Spleen (tissue), 11 donors: ENCODE data around the gene CREB1. TPM values are rescaled to one million over a fixed set of nuclear protein-coding genes. Genes with fewer than 3 reads are reported as not detected.

ENCODE experiments used
- DNase-seq: peaks from one replicate; pipeline ENCODE4 v3.0.0-alpha.2; 2020
- H3K27ac ChIP-seq, 8 donors: fragments of 200-600 bp; sonication (generic) in 7 of 8; 1 replicate in 4 of 8; 2 replicates in 4 of 8; pipeline versions ENCODE4 v1.5.0 to v1.8.0; 2016 to 2021; ENCODE audit warnings: inconsistent platforms in 4 of 8, mild to moderate bottlenecking in 4 of 8, moderate library complexity in 1 of 8
- H3K27me3 ChIP-seq, 7 donors: fragments of 200-600 bp; sonication (generic) in 6 of 7; replicated peaks in 1 of 7; 1 replicate in 4 of 7; 2 replicates in 3 of 7; pipeline versions ENCODE4 v1.5.0 to v1.8.0; 2016 to 2021; ENCODE audit warnings: inconsistent platforms in 3 of 7, mild to moderate bottlenecking in 1 of 7
- H3K36me3 ChIP-seq, 6 donors: fragments of 200-600 bp; sonication (generic) in 5 of 6; 1 replicate in 4 of 6; 2 replicates in 2 of 6; pipeline versions ENCODE4 v1.5.0 to v1.8.0; 2016 to 2021; ENCODE audit warnings: inconsistent platforms in 2 of 6
- H3K4me1 ChIP-seq, 6 donors: fragments of 200-600 bp; sonication (generic) in 5 of 6; 1 replicate in 3 of 6; 2 replicates in 3 of 6; pipeline versions ENCODE4 v1.5.0 to v1.8.0; 2016 to 2021; ENCODE audit warnings: inconsistent platforms in 3 of 6
- H3K4me3 ChIP-seq, 8 donors: fragments of 200-600 bp; sonication (generic) in 7 of 8; 1 replicate in 4 of 8; 2 replicates in 4 of 8; pipeline versions ENCODE4 v1.5.0 to v1.8.0; 2016 to 2021; ENCODE audit warnings: inconsistent platforms in 4 of 8, mild to moderate bottlenecking in 4 of 8, moderate library complexity in 2 of 8
- H3K9me3 ChIP-seq, 8 donors: fragments of 200-600 bp; sonication (generic) in 7 of 8; 1 replicate in 4 of 8; 2 replicates in 4 of 8; pipeline versions ENCODE4 v1.5.0 to v1.8.0; 2016 to 2021; ENCODE audit warnings: inconsistent platforms in 4 of 8
- POLR2A ChIP-seq, 3 donors: fragments of 450-650 bp; IDR thresholded peaks; one replicate each; pipeline ENCODE4 v1.5.1; 2017; ENCODE audit warnings: antibody characterized with exemption in 3 of 3, mild to moderate bottlenecking in 1 of 3
- POLR2AphosphoS5 ChIP-seq, 3 donors: sonication (generic); formaldehyde crosslinking; IDR thresholded peaks; one replicate each; pipeline ENCODE4 v1.5.1; 2017; ENCODE audit warnings: antibody characterized with exemption in 3 of 3
- WGBS, 5 donors: extraction: QIAGEN DNeasy Blood & Tissue Kit in 3 of 5; methylation state at CpG; one replicate each; pipeline versions ENCODE4 v1.1.5 to v1.1.7; 2013 to 2018; 5-methylcytosine and 5-hydroxymethylcytosine counted together
- intact Hi-C: fragments of 100-400 bp; cut with DNase I; formaldehyde crosslinking; loops from one replicate; pipeline ENCODE4 v1.15.0; 2023; ENCODE audit warnings: low total_unique reads
- polyA plus RNA-seq, 3 donors: library from polyadenylated mRNA; stranded (reverse); fragments of 200-250 nt; gene quantifications; one replicate each; pipeline ENCODE4 v1.2.1, GENCODE V29; 2013
- total RNA-seq, 7 donors: library from RNA; depleted of rRNA in 3 of 7; stranded (reverse); fragments of >200 nt in 3 of 7; fragmentation: NEBNext Ultra II Directional in 4 of 7; extraction: Animal tissue kit (Norgen Biotek cat#: 25700) in 4 of 7; gene quantifications; one replicate each; pipeline versions ENCODE4 v1.1.0 to v1.2.1, GENCODE V29; 2016 to 2021
- TF ChIP-seq, protein P1 (sequence below), 11 experiments: fragments of 200-600 bp in 7 of 11; fragments of 450-650 bp in 4 of 11; sonication (generic) in 4 of 11; IDR thresholded peaks in 8 of 11; conservative IDR thresholded peaks in 3 of 11; 1 replicate in 7 of 11; 2 replicates in 4 of 11; pipeline versions ENCODE4 v1.4.0 to v1.8.0; 2016 to 2021; ENCODE audit warnings: antibody characterized with exemption in 11 of 11, inconsistent platforms in 4 of 11, mild to moderate bottlenecking in 1 of 11
- donor health status: healthy with polysubstance abuse.
- donor health status: DM: no; HTN: no; CAD: no; lungs with moderate emphysema.
- donor health status: DM: no; HTN: no; CAD: no.
- donor health status: Bipolar disorder and iron deficiency.
- donor health status: healthy.
- donor health status: DM: no; HTN: no; CAD: no.
- donor health status: DM: yes; HTN: yes; CAD: no.

Gene CREB1
- total and polyA plus RNA-seq, 10 donors = 8.4 to 94.7 (median 78.7) TPM

DNA sequence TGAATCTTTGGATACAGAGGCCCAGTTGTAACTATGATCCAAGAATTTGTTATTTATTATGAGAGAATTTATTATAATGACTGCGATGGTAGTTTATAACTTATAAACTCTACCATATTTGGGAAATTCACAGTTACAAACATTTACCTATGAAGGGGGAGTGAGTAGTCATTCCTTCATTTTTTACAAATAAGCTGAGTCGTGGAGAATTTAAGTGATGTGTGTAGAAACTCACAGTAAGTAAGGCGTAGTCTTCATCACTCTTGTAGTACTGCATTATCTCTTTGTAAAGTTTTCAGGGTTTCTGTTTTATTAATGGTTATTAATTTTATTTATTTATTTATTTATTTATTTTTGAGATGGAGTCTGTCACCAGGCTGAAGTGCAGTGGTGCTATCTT lies 13.5 kb downstream of the CREB1 start:
- no peak for DNase-seq
- Histone ChIP-seq H3K4me3 (no peak overlapping the region), H3K36me3 (peaks cover 0 to 5% (median 0%) of the 10 kb centered on the region in 6 donors), H3K27me3 (no peaks in the 10 kb centered on the region), H3K27ac (no peak overlapping the region), H3K9me3 (no peaks in the 10 kb centered on the region), H3K4me1 (peaks cover 0 to 92% (median 50%) of the 10 kb centered on the region in 6 donors)
- intact Hi-C loops = no loop called here
- TF ChIP-seq, protein P1, sequence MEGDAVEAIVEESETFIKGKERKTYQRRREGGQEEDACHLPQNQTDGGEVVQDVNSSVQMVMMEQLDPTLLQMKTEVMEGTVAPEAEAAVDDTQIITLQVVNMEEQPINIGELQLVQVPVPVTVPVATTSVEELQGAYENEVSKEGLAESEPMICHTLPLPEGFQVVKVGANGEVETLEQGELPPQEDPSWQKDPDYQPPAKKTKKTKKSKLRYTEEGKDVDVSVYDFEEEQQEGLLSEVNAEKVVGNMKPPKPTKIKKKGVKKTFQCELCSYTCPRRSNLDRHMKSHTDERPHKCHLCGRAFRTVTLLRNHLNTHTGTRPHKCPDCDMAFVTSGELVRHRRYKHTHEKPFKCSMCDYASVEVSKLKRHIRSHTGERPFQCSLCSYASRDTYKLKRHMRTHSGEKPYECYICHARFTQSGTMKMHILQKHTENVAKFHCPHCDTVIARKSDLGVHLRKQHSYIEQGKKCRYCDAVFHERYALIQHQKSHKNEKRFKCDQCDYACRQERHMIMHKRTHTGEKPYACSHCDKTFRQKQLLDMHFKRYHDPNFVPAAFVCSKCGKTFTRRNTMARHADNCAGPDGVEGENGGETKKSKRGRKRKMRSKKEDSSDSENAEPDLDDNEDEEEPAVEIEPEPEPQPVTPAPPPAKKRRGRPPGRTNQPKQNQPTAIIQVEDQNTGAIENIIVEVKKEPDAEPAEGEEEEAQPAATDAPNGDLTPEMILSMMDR (IDR thresholded peaks at IDR 0.05 in 8 of 11, conservative IDR thresholded peaks at IDR 0.05 in 3 of 11) = no peak
- no peak for TF ChIP-seq POLR2AphosphoS5 (IDR thresholded peaks at IDR 0.05)
- TF ChIP-seq POLR2A (IDR thresholded peaks at IDR 0.05) = no peak
- WGBS, 5 donors = 93 to 99% (median 97%) methylated on average over 3 of the region's 3 CpGs

DNA sequence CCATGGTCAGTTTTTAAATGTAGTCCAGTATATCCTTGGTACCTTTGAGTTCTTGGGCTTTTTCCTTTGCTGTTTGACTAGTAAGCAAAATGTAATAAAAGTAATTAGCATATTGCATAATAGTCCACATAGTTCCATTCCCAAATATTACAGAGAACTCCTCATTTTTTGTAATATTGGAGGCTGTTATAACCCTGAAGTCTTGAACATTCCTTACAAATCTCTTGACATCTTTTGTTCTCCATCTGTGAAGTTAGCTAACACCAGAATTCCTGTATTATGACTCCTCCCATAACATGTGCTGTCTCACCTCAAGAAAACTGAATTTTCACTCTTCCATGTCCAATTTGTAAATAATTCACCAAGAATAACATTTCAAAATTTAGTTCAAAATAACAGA lies 17.1 kb downstream of the CREB1 start:
- TF ChIP-seq, protein P1 (IDR thresholded peaks at IDR 0.05 in 8 of 11, conservative IDR thresholded peaks at IDR 0.05 in 3 of 11) = no peak
- TF ChIP-seq POLR2AphosphoS5 (IDR thresholded peaks at IDR 0.05) = no peak
- TF ChIP-seq POLR2A (IDR thresholded peaks at IDR 0.05) = no peak
- DNase-seq = no peak
- Histone ChIP-seq H3K36me3 (peaks cover 0 to 5% (median 0%) of the 10 kb centered on the region in 6 donors), H3K9me3 (no peaks in the 10 kb centered on the region), H3K27me3 (no peaks in the 10 kb centered on the region), H3K4me3 (no peak overlapping the region), H3K27ac (no peak overlapping the region), H3K4me1 (peaks cover 4 to 92% (median 55%) of the 10 kb centered on the region in 6 donors)
- intact Hi-C loops = no loop called here

DNA sequence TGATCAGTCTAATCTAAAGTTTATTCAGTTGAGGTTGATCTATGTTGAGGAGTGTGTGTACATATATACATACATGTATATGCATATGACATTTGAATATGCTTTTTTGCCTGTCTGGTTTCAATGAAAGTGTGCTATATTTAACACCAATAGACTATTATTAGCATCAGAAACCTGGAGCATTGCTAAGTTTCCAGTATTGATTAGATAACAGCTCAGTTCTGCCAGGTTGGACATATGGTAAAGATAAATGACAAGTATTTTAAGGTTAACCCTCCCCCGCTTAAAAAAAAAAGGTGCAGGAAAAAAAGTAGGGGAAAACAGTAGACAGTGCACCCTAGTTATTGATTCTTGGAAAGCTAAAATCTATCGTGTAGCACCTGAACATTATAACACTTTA lies 19.4 kb downstream of the CREB1 start:
- intact Hi-C loops = no loop called here
- H3K36me3 ChIP-seq = peaks cover 0 to 11% (median 0%) of the 10 kb centered on the region in 6 donors
- no peaks in the 10 kb centered on the region for H3K27me3 ChIP-seq
- no peaks in the 10 kb centered on the region for H3K9me3 ChIP-seq
- TF ChIP-seq POLR2A (IDR thresholded peaks at IDR 0.05) (no peak), POLR2AphosphoS5 (IDR thresholded peaks at IDR 0.05) (no peak)
- TF ChIP-seq, protein P1 (IDR thresholded peaks at IDR 0.05 in 8 of 11, conservative IDR thresholded peaks at IDR 0.05 in 3 of 11) = no peak
- 76 to 97% (median 87%) methylated on average over 2 of the region's 2 CpGs for WGBS, 5 donors
- no peak for DNase-seq
- peak overlapping the region in 7 of 8 donors; percentile 26 to 65 (median 51) for H3K27ac ChIP-seq
- no peak overlapping the region for H3K4me3 ChIP-seq
- peaks cover 4 to 80% (median 53%) of the 10 kb centered on the region in 6 donors for H3K4me1 ChIP-seq

DNA sequence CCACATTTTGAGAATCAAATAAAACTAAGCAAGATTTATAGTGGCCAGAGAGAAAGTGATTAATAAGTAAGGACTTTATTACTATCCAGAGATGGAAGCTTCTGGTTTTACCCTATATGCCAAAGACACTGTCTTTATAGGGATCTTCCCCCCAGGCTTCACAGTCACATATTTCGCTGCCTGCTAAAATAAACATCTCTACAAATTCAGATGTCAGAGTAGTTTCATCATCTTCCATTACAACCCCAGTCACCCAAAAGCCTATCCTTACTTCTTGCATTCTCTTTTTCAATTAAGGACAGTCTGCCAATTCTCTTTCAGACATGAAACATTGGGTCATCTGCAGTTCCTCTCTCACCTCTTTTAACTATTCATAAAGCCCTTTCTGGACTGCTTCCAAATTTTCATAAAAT lies 28.3 kb downstream of the CREB1 start:
- 86 to 100% (median 93%) methylated on average over 1 of the region's 1 CpG for WGBS, 5 donors
- Histone ChIP-seq H3K4me1 (peaks cover 3 to 74% (median 39%) of the 10 kb centered on the region in 6 donors), H3K36me3 (peaks cover 0 to 81% (median 25%) of the 10 kb centered on the region in 6 donors), H3K27ac (no peak overlapping the region), H3K9me3 (no peaks in the 10 kb centered on the region), H3K4me3 (no peak overlapping the region), H3K27me3 (no peaks in the 10 kb centered on the region)
- intact Hi-C loops = no loop called here
- DNase-seq = no peak
- TF ChIP-seq POLR2A (IDR thresholded peaks at IDR 0.05) (no peak), POLR2AphosphoS5 (IDR thresholded peaks at IDR 0.05) (no peak)
- TF ChIP-seq, protein P1 (IDR thresholded peaks at IDR 0.05 in 8 of 11, conservative IDR thresholded peaks at IDR 0.05 in 3 of 11) = no peak
